T follicular helper cell (primary cell): ENCODE measurements around the gene ARL15.

Experiments used
- DNase-seq: peaks from one replicate; pipeline ENCODE4 v3.0.0-alpha.2; 2020; ENCODE audit warnings: low read depth

The ARL15 gene

DNA sequence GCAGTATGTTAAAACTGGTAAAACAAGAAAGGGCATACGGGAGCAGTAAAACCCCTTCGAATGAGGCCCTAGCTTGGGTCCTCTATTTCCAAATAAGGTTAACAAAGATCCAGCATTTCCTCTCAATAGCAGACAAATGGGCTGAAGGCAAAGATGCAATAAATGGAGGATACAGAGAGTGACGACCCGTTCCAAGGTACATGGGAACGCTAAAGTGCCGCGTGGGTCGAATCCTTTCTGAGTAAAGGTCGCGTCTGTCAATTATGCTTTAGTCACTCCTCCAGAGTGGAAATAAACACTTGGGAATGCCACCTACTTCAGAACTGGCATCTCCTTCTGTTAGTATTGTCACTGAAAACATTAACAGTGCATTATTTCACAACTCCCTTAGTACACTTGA is 24.7 kb downstream of the ARL15 start:
- DNase-seq = no peak

DNA sequence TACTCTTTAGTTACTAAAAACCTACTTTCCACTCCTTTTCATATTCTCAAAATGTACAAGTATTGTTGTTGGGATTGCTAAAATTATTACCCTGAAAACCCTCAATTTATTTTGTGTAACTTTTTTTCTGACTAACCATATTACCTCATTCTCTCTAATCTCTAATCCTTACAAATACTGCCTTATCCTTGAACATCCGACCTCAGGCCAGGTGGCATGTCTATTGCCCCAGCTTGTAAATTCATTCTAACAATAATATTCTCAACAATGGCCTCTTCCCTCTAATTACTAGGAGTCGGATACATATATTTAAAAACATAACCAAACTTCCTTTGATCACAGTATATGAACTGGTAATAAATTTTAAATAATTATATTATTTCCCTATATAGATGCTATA is 25.8 kb downstream of the ARL15 start:
- no peak for DNase-seq

DNA sequence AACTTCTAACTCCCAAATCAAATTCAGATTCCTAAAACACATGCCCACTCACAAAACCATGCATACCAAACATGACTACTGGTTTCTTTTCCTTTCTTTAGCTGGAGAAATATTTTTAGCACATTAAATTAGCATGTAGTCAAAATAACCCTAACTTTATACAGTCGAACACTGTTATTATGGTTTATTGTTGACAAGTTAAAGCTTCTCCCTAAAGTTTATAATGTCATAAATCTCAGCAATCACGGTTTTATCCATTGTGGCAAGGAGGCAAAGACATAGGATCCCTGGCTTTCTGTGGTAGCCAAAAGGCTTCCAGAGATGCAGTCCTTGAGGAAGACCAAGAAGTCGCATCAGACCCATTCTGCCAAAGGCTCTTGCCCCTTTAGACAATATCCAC is 27.5 kb downstream of the ARL15 start:
- no peak for DNase-seq

DNA sequence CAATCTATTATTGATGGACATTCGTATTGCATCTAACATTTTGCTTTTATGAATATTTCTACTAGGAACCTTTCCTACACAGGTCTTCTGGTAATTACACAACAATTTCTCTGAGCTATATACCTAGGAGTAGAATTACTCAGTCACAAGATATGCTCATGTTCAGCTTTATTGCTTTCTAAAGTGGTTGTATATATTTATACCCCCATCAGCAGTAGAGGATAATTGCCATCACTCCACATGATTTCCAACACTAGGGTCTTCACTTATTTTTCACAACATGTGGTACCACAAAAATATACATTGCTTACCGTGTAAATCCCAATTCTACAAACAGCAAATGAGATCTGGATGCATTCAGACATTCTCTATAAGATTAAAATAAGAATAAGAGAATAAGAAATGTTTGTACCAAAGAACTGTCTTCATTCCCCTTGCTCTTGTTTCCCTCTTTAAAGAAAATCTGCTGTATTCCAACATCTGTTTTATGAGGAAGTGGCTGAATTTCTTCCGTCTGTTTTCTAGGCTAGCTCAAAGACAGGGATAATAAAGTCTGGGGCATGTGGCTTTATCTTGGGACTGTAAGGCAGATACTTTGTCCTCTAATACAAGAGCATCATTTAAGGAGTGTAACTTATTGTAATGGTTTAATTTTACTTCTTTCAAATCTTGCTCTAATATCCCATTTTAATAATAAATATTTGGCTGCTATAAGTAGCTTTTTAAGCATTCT is 28.2 kb downstream of the ARL15 start:
- no peak for DNase-seq

DNA sequence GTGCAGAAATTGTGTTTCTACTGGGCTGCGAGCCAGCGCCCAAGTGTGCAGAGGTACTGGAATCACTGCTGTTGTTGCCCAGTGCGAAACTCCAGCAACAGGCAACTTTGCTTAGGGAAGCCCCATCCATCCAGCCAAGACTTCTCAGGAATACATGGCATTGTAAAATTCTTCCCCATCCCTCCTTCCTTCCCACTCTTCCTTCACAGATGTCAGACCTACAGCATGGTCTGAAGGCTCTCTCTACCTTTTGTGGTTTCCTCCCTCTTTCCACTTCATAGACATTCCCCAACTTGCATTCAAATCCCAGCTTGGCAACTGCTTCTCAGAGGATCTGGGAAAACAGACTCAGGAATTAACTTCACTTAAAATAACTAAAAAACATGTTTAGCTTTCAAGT is 30.4 kb downstream of the ARL15 start:
- no peak for DNase-seq

DNA sequence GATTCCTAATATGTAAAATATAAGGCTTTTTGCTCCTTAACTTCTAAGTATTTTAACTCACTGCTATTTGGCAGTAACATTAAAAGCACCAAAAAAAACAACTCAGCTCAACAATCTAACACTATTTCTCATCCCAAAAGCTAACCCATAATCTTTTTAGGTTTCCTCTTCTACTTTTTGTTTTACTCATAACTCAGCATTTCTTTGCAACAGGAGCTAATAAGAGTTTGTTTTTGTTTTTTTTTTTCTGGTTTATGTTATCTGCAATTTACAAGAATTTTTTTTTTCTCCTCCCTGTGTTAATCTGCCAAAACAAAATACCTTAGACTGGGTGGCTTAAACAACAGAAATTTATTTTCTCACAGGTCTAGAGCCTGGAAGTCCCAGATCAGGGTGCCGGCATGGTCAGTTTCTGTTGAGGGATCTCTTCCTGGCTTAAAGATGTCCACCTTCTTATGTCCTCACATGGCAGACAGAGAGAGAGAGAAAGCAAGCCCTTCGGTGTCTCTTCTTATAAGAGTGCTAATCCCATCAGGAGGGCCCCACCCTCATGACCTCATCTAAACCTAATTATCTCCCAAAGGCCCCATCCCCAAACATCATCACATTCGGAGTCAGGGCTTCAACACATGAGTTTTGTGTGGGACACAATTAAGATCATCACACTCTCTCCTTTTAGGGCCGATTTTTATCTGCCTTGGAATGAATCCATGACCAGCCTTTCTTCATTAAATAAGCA is 31.2 kb downstream of the ARL15 start:
- DNase-seq = no peak

DNA sequence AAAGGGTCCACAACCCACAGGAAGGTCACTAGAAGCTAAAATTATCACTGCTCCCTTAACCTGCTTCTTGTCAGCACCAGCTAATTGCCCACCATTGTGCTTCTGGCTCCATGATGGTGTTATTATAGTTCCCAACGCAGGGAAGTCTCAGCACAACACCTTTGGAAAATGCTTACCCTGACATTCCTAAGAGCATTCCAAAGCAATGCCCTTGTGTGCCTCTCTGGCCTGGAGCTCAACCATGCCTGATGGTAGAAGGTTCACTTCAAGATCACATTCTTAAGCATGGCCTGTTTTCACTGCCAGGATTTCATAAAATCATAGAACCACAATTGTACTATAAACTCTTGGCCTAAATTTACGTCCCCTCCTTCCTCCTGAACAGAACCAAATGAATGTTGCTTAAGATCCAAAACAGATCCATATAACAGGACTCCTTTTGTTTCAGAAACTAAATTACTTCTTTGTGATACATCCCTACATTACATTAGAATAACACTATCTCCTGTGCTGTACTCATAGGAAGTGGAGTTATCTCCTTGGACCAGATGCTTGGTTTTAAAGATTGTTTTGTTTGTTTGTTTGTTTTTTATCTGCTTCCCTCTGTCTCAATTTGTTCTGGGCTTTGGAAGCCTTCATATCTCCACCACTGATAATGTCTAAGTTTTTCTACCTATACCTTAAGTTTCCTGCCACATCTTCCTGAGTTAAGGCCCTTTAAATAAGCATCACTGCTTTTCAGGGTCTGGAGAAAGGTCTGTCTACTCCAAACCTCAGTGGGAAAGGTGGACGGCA is 32.1 kb downstream of the ARL15 start:
- DNase-seq = no peak

DNA sequence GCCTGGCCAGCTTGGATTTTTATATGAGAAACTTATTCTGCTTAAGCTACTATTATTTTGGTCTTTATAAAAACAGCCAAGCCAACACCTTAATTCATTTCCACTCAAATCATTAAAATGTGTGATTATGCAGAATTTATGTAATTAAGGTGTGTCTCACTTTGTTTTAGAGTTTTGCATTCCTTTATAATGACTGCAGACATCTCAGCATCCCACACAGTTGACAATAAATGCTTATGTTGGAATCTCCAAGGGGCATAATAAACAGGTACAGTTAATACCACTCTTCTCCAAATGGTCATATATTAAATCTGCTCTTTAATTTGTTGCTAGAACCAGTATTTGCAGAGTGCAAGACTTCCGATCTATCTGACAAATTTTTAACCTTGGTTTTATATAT is 34.3 kb downstream of the ARL15 start:
- DNase-seq = no peak

DNA sequence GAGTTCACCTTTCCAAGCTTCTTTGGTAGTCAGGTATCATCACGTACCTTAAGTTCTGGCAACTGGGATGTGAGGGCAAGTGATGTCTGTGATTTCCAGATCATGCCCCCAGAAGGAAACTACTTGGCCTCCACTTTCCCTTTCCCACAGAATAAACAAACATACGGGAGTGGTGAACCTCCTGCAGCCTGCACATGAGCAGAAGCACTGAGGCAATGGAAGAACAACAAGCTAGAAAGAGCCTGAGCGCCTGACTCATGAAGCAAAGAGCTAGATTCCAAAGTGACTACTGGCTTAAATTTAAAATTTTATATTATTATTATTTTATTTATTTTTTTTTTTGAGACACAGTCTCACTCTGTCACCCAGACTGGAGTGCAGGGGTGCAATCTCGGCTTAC is 35.0 kb downstream of the ARL15 start:
- DNase-seq = no peak

DNA sequence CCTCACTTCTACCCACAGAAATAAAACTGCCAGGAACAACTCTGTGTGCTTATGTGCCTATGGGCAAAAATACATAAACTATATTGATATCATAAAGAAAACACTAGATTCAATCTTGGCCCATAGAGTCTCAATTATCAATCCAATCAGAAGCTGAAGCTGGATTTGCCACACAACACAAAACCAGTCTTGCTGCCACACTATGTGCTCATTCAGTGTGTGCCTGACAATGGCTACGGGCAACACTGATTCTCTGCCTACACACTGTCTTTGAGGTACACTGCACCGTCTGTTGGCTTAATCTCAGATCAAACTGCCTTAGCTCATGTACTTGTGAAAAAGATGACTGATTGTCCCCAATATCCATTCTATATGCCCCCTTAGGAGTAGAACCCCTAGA is 35.4 kb downstream of the ARL15 start:
- no peak for DNase-seq

DNA sequence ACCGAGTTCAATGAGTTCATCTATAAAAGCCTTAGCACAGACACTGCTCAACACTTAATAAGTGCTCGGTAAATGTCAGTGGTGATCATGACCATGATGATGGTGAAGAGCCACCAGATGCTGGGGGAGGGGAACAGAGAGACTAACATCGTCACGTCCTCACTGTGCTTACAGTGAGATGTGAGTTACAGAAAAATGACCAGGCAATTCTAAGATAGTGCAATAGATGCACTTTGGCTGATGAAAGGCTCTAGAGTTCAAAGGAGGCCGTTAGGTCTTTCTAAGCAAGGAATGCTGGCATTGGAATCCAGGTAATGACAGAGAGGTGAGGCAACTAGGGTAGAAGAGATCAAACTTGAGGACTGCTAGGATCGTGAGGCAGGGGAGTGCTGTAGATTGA is 36.7 kb downstream of the ARL15 start:
- no peak for DNase-seq

DNA sequence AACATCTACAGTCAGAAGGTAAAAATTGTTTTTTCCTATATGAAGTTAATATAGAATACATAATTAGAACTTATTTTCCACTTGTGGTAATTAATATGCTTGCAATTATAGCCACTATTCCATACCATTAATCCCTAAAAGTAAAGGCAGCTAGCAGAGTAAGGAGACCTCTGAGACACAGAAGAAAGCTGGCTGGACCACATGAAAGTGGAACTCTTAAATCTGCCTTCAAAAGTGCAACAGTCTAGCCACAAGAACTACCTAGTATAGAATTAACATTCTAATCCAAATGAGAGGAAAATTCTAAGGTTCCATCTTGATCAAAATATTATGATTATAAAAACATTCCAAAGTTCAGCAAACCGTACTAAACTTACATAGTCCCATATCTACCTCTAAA is 37.6 kb downstream of the ARL15 start:
- DNase-seq = no peak

DNA sequence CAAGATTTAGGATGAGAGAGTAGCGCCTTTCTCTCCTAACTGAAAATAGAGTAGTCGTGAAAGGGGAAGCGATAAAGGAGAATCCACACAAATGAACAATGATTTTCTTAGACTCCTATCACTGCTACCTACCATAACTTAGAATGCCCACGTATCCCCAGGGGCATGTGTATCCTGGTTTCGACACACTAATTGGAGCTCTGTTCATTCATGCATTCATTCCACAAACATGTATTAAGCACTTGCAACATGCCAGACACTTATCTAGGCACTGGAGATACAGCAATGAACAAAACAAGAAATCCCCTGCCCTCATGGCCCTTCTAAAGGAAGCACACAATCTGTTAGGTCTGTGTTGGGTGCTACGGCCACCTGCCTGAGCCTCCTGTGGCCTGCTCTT is 40.0 kb downstream of the ARL15 start:
- DNase-seq = no peak

DNA sequence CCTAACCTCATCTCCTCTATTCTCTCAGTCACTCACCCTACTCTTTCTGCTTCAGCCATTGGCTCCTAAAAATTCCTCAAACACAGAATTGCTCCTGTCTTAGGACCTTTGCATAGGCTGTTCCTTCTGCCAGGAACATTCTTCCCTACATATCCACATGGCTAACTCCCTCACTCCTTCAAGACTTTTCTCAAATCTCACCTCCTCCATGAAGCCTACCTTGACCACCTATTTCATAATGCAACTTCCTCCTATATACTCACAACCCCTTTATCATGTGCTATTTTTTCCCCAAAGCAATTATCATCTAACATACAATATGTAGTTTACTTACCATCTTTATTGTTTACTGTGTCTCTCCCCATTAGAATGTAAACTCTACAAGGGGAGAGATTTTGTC is 45.8 kb downstream of the ARL15 start:
- no peak for DNase-seq

DNA sequence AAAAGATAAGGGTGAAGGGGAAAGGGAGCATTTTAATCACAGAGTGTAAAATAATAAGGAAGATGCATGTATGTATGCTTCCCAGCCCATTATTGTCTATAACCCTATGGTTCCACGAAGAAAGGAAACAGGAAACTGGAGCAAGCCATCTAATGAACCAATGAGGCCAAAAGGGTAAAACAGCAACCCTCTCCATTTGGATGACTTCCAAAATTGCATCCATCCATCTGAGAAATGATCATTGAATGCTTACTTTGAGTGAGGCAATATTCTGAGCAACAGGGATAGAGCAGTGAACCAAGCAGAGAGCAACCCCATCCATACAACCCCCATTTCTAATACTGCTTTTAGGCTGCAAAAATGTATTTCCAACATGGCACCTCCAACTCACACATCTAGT is 46.9 kb downstream of the ARL15 start:
- no peak for DNase-seq

DNA sequence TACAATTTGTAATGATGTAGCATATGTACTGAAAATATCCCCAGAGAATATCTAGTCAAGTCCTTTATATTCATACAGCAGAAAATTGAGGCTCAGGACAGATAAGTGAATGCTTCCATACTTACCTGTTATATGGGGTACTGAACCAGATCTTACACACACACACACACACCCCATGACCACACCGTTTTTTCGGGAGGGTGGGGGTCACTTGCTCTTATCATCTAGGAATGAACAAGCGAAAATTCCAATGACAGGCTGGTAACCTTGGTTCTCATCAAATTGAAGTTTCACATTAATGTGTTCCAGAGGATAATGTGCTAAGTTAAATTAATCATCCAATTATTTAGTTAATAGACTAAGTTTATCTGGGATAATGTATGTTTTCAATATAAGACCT is 48.8 kb downstream of the ARL15 start:
- DNase-seq = no peak

DNA sequence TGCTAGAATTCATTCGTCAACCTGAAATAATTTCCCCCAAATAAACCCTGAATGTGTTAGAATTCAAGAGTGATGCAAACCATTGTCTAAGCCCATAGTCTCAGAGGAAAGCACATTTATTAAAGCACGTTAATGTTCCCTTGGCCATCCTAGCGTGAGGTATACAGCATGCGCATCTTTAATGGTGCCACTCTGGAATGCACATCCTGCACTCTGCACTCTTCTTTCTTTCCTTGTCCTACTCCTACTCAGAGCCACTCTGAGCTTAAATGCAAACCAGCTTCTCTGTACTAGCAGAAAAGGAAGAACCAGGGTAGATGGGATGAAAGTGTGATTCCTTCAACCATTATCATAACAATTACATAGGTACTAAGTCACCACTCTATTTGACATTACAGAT is 50.4 kb downstream of the ARL15 start:
- no peak for DNase-seq

DNA sequence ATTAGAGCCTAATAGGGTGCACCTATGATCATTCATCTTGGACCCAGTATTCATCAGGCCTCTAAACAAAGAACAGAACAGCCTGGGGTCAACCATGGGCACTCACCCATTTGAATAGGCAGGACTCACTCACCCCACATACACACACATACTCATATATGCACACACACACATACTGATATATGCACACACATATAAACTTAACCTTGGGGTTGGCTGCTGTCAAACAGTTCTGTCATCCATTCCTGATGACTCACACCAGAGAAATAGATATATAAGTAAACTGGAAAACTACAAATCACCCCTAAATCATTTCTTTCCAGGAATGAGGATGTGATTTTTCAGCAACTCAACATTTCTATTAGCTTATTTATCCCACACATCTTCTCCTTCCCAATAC is 51.3 kb downstream of the ARL15 start:
- no peak for DNase-seq

DNA sequence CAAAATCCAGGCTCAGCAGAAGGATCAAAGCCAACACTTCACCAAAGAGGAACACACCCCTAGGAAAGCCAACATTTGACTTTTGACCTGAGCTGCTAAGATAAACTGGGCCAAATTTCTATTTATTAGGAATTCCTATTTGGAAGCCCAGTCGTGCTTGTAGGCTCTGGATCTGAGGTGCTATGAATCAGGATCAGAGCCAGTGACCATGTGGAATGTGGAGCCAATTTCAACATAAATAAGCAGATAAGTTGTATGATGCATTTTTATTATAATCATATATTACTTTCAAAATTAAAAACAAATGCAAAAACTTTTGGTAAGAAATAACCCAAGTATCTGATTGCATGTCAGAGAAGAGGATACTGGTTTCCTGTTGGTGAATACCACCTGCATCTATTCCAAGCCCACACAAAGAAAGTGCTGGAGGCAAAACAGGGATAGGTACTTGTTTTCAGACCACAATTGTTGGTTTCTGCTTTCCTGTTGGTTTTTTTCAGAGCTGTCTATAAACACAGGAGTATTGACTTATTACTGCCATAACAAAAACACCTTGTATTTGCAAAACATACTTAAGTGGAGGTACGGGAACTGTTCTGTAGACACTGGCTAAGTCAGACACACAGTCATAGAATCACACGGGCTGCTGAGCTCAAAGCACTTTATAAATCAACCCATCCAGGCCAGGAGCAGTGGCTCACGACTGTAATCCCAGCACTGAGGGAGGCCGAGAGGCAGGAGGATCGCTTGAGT is 52.8 kb downstream of the ARL15 start:
- no peak for DNase-seq

DNA sequence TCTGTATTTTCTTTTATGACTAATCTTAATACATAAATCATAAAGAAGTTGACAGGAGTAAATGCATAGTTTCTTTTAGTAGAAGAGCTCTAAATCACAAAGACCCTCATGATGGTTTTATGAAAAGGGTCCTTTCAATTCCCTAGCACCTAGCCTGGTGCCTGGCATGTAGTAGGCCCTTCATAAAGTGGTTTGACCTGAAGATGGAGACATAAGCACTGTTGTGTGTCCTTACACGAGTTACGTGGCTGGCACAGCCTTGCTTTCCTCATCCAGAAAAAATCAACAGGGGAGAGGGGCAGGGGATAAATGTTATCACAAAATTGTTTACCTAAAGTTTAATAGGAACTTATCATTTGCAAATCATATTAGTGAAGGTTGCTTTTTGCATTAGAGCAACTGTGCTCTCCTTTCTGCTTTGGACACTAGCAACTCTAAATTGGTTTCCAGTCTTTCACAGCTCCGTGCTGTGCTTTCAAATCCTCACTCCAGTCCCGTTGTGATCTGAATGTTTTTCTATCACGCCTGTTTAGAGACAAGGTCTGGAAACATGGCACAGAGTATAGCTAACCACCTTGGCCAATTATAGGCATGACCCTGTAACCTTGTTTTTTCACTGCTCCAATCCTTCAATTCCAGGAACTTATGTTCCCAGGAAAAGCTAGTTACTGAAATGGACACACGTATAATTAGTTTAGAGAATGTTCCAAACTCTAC is 55.7 kb downstream of the ARL15 start:
- no peak for DNase-seq

DNA sequence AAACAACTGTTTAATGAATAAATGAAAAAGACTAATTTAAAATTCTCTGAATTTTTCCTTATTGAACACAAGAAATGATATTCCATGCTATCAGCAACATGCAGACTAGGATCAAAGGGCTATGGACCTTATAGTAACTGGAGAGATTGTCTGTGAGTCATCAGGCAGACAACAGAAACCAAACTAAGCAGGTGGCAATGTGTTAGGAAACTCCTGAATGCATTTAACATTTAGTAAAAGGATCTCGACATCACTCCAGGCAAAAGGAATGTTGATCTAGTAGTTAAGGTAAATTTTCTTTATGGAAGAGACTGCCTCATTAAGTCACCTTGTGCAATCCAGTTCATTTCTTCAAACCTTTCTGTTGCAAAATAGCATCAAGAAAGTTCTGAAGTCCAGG is 58.4 kb downstream of the ARL15 start:
- no peak for DNase-seq
